Measurements from ENCODE around the gene SDR42E1. TPM values are rescaled to one million over a fixed set of nuclear protein-coding genes. Genes with fewer than 3 reads are reported as not detected.

The SDR42E1 gene
- total and polyA plus RNA-seq, 2 of the 8 experiments (the other 6 are each of a cell fraction or from before 2014, with no cell fraction given), result 0.03 TPM; not detected in 1

GRCh38 chr16:82005027-82005830 lies 6.0 kb downstream of the SDR42E1 start:
- H3K23me2 ChIP-seq (ENCODE audit: low read depth, low read length), result no peaks in the 10 kb centered on the region
- H3K79me1 ChIP-seq (ENCODE audit: low read depth, low read length), result no peaks in the 10 kb centered on the region
- no peak for DNase-seq (ENCODE audit: low read depth in 1 of 2, low spot score in 2 of 2)
- H2BK120ac ChIP-seq (replicated peaks; ENCODE audit: low read depth, low read length), result no peak overlapping the region
- H3K9me3 ChIP-seq (ENCODE audit: insufficient read depth in 2 of 2, low read depth in 1 of 2, low read length in 1 of 2), result peaks cover 18 to 21% of the 10 kb centered on the region in 2 experiments
- no peak overlapping the region for H3K27ac ChIP-seq (ENCODE audit: low read depth, low read length)
- no peak overlapping the region for H3K4me2 ChIP-seq (ENCODE audit: insufficient read depth in 1 of 2, low read depth in 2 of 2, low read length in 2 of 2)
- FAIRE-seq, result no peak
- H3K36me3 ChIP-seq (ENCODE audit: control insufficient read depth in 2 of 4, insufficient read depth in 4 of 4, low read length in 3 of 4), result no peaks in the 10 kb centered on the region
- no peak overlapping the region for H3K9ac ChIP-seq (replicated peaks in 1 of 4; ENCODE audit: extremely low read depth in 1 of 4, low read depth in 3 of 4, low read length in 3 of 4)
- no peak overlapping the region for H4K8ac ChIP-seq (ENCODE audit: extremely low read depth, insufficient read depth, low read length)
- no peak overlapping the region for H3K4ac ChIP-seq (replicated peaks; ENCODE audit: insufficient read length, low read depth, low read length)
- H2BK12ac ChIP-seq (ENCODE audit: low read depth, low read length), result no peak overlapping the region
- H3K4me1 ChIP-seq (replicated peaks in 1 of 4; ENCODE audit: control insufficient read depth in 3 of 4, insufficient read depth in 4 of 4, low read length in 3 of 4), result no peaks in the 10 kb centered on the region
- no peak overlapping the region for H2AK5ac ChIP-seq (ENCODE audit: low read depth, low read length)
- ChIA-PET CTCF (ENCODE audit: partially characterized antibody) (interaction anchor here (2.2 kb wide), 1 partner anchor 64 kb away, joined by 4 read pairs; no protein-coding TSS in a partner anchor), POLR2A (ENCODE audit: partially characterized antibody) (no interaction called here)
- H2BK20ac ChIP-seq (ENCODE audit: low read length), result no peak overlapping the region
- H3K18ac ChIP-seq (ENCODE audit: extremely low read depth, low read length), result no peak overlapping the region
- no peak overlapping the region for H3K14ac ChIP-seq (ENCODE audit: insufficient read length)
- no peaks in the 10 kb centered on the region for H3K79me2 ChIP-seq (ENCODE audit: control insufficient read depth in 1 of 2, insufficient read depth in 2 of 2, low read length in 2 of 2)
- no peak overlapping the region for H4K5ac ChIP-seq (ENCODE audit: insufficient read length, low read depth, low read length)
- H3K4me3 ChIP-seq (ENCODE audit: extremely low read depth in 1 of 4, insufficient read depth in 2 of 4, low read depth in 3 of 4, low read length in 4 of 4), result no peak overlapping the region
- no peak overlapping the region for H3K56ac ChIP-seq (replicated peaks; ENCODE audit: insufficient read length, low read depth, low read length)
- H2BK15ac ChIP-seq (ENCODE audit: low read length), result no peak overlapping the region
- no peak overlapping the region for H4K91ac ChIP-seq (replicated peaks; ENCODE audit: insufficient read length, low read length)
- H2BK5ac ChIP-seq (ENCODE audit: low read depth, low read length), result no peak overlapping the region
- H3K23ac ChIP-seq (ENCODE audit: insufficient read length), result no peak overlapping the region
- no peaks in the 10 kb centered on the region for H4K20me1 ChIP-seq (replicated peaks in 1 of 2; ENCODE audit: control insufficient read depth in 1 of 2, insufficient read depth in 2 of 2, low read length in 2 of 2)
- TF ChIP-seq SRF (IDR thresholded peaks at IDR 0.05; ENCODE audit: low read depth, low read length) (no peak), MAX (IDR thresholded peaks at IDR 0.05) (no peak), KDM4A (IDR thresholded peaks at IDR 0.05; ENCODE audit: low read depth, low read length, severe bottlenecking) (no peak), RBBP5 (IDR thresholded peaks at IDR 0.05; ENCODE audit: borderline replicate concordance, low read depth, low read length) (no peak), EZH2 (IDR thresholded peaks at IDR 0.05; ENCODE audit: low read depth, low read length, severe bottlenecking) (no peak)
- no peak overlapping the region for H2AFZ ChIP-seq (ENCODE audit: low read length)
- WGBS, 2 experiments (ENCODE audit: extremely low coverage in 1 of 2, insufficient coverage in 1 of 2, insufficient read length in 1 of 2, insufficient replicate concordance in 2 of 2, low coverage in 1 of 2, low lambda C conversion rate in 2 of 2, missing lambda C conversion rate in 1 of 2), result 87% methylated on average over 6 of the region's 6 CpGs; no CpG with 5 or more reads in 1 of the 2 experiments
- H3K27me3 ChIP-seq (replicated peaks in 1 of 4; ENCODE audit: control insufficient read depth in 3 of 4, extremely low read depth in 1 of 4, insufficient read depth in 3 of 4, low read length in 3 of 4), result no peaks in the 10 kb centered on the region

Measured in H1 (cell line).